B cell (primary cell): ENCODE measurements around the gene NAALADL1. TPM values are rescaled to one million over a fixed set of nuclear protein-coding genes. Genes with fewer than 3 reads are reported as not detected.
"Not testable (repeated sequence)": the region's sequence is repeated elsewhere in the genome, so short reads cannot be mapped to it uniquely, and the experiment has no call there.

ENCODE experiments used
- ATAC-seq: fragments of 200-7000 bp; cut with Tn5 transposase; one replicate; pipeline ENCODE4 v1.10.0; 2021; ENCODE audit warnings: low read depth, mild to moderate bottlenecking, moderate number of reproducible peaks, moderate library complexity
- CTCF ChIA-PET: fragments of 350-600 bp; sonication (Branson Sonifier 250); formaldehyde crosslinking; loops from one replicate; lab custom pipeline; 2021; ENCODE audit warnings: antibody characterized with exemption, inconsistent platforms; lab: Charles Lee
- POLR2A ChIA-PET: fragments of 350-600 bp; sonication (Branson Sonifier 250); formaldehyde crosslinking; loops from one replicate; lab custom pipeline; 2021; ENCODE audit warnings: antibody characterized with exemption; lab: Charles Lee
- DNase-seq: peaks from one replicate; pipeline ENCODE4 v3.0.0; 2013
- H2AFZ ChIP-seq: 2 replicates; pipeline ENCODE4 v1.6.1; 2012; ENCODE audit warnings: mild to moderate bottlenecking, low read depth, low read length; ENCODE audit not compliant: insufficient read depth, poor library complexity, severe bottlenecking
- H3K27ac ChIP-seq, 2 donors: 1 replicate in 1 of 2; 2 replicates in 1 of 2; pipeline ENCODE4 v1.5.1; 2012 to 2013; ENCODE audit warnings: low read length in 2 of 2, mild to moderate bottlenecking in 2 of 2, moderate library complexity in 1 of 2
- H3K27me3 ChIP-seq, 4 experiments: fragments of 200-600 bp in 1 of 4; sonication (generic) in 1 of 4; replicated peaks in 1 of 4; 1 replicate in 2 of 4; 2 replicates in 2 of 4; pipeline versions ENCODE4 v1.6.1 to v1.7.0; 2013 to 2016; ENCODE audit warnings: low read length in 3 of 4, mild to moderate bottlenecking in 2 of 4, mixed read lengths in 1 of 4, moderate library complexity in 1 of 4; ENCODE audit not compliant: insufficient read depth in 4 of 4, control insufficient read depth in 3 of 4; ENCODE audit errors: control extremely low read depth in 1 of 4
- H3K36me3 ChIP-seq, 2 experiments: replicated peaks in 1 of 2; 1 replicate in 1 of 2; 2 replicates in 1 of 2; pipeline versions ENCODE4 v1.6.1 to v1.7.1; 2013; ENCODE audit warnings: low read length in 1 of 2; ENCODE audit not compliant: insufficient read depth in 2 of 2, control insufficient read depth in 1 of 2; ENCODE audit errors: control extremely low read depth in 1 of 2, extremely low read depth in 1 of 2
- H3K4me1 ChIP-seq, 2 donors: fragments of 200-600 bp in 1 of 2; sonication (generic) in 1 of 2; 1 replicate in 1 of 2; 2 replicates in 1 of 2; pipeline versions ENCODE4 v1.5.1 to v1.6.1; 2013 to 2017; ENCODE audit warnings: low read length in 2 of 2; ENCODE audit not compliant: control insufficient read depth in 2 of 2, insufficient read depth in 2 of 2
- H3K4me2 ChIP-seq: replicated peaks from 2 replicates; pipeline ENCODE3; 2012; ENCODE audit warnings: mild to moderate bottlenecking, low read depth, low read length; ENCODE audit not compliant: poor library complexity, severe bottlenecking
- H3K4me3 ChIP-seq, 5 experiments: fragments of 200-600 bp in 1 of 5; sonication (generic) in 1 of 5; 1 replicate in 3 of 5; 2 replicates in 2 of 5; pipeline versions ENCODE4 v1.5.1 to v1.7.0; 2011 to 2016; ENCODE audit warnings: low read length in 4 of 5, mild to moderate bottlenecking in 4 of 5, low read depth in 2 of 5, control low read depth in 1 of 5, moderate library complexity in 1 of 5; ENCODE audit not compliant: insufficient read depth in 1 of 5; ENCODE audit errors: control extremely low read depth in 1 of 5, extremely low read depth in 1 of 5
- H3K79me2 ChIP-seq: fragments of 200-600 bp; sonication (generic); one replicate; pipeline ENCODE4 v1.6.0; 2016; ENCODE audit warnings: low read length; ENCODE audit not compliant: control insufficient read depth, insufficient read depth
- H3K9ac ChIP-seq: fragments of 200-600 bp; sonication (generic); 2 replicates; pipeline ENCODE4 v1.6.1; 2017; ENCODE audit warnings: mild to moderate bottlenecking, low read length, moderate library complexity
- H3K9me3 ChIP-seq, 3 donors: one replicate each; pipeline versions ENCODE4 v1.6.1 to v1.7.1; 2013; ENCODE audit warnings: low read length in 2 of 3; ENCODE audit not compliant: control insufficient read depth in 2 of 3, insufficient read depth in 1 of 3; ENCODE audit errors: control extremely low read depth in 1 of 3
- H4K20me1 ChIP-seq: 2 replicates; pipeline ENCODE4 v1.6.0; 2012; ENCODE audit warnings: mild to moderate bottlenecking, low read length; ENCODE audit not compliant: insufficient read depth, control insufficient read depth, poor library complexity, severe bottlenecking
- H3K27ac Mint-ChIP-seq: one replicate; pipeline ENCODE4 v1.8.0; 2021; ENCODE audit warnings: mixed read lengths
- H3K27me3 Mint-ChIP-seq: one replicate; pipeline ENCODE4 v1.8.0; 2021; ENCODE audit warnings: mixed read lengths
- H3K4me1 Mint-ChIP-seq: one replicate; pipeline ENCODE4 v1.8.0; 2021; ENCODE audit warnings: mixed read lengths
- H3K4me3 Mint-ChIP-seq: one replicate; pipeline ENCODE4 v1.8.0; 2021; ENCODE audit warnings: mixed read lengths
- H3K9me3 Mint-ChIP-seq: one replicate; pipeline ENCODE4 v1.8.0; 2022; ENCODE audit warnings: mixed read lengths; ENCODE audit not compliant: insufficient read depth
- CTCF ChIP-seq: fragments of 200-600 bp; IDR thresholded peaks from one replicate; pipeline ENCODE4 v1.8.0; 2022; ENCODE audit warnings: antibody characterized with exemption, mild to moderate bottlenecking
- EZH2 ChIP-seq: IDR thresholded peaks from 2 replicates; pipeline ENCODE4 v1.6.1; 2012; ENCODE audit warnings: borderline replicate concordance, low read depth, mild to moderate bottlenecking, moderate library complexity, low read length; ENCODE audit not compliant: insufficient read depth, poor library complexity, severe bottlenecking
- WGBS: methylation state at CpG from one replicate; pipeline ENCODE4 v1.1.5; 2013; ENCODE audit warnings: missing lambda C conversion rate; ENCODE audit not compliant: insufficient coverage; 5-methylcytosine and 5-hydroxymethylcytosine counted together
- intact Hi-C: fragments of 100-400 bp; cut with micrococcal nuclease; formaldehyde crosslinking; loops from one replicate; pipeline ENCODE4 v1.10.0; 2022
- polyA plus RNA-seq: library from polyadenylated mRNA; depleted of rRNA; stranded (reverse); fragments of >200 nt; gene quantifications from 2 replicates; pipeline ENCODE4 v1.2.3, GENCODE V29; 2012
- total RNA-seq, 2 donors: library from RNA; stranded (reverse); fragments of 120-200 nt in 1 of 2; gene quantifications; 1 replicate in 1 of 2; 2 replicates in 1 of 2; pipeline versions ENCODE4 v1.2.3 to v1.2.4, GENCODE V29; 2013 to 2022

NAALADL1 gene
- total and polyA plus RNA-seq, 2 donors (not counting 1 experiment from before 2014, with no cell fraction given), result 23.0 to 40.2 TPM

- Mint-ChIP-seq H3K4me3 (no peak overlapping the region), H3K9me3 (no peaks in the 10 kb centered on the region), H3K27me3 (no peaks in the 10 kb centered on the region), H3K27ac (no peak overlapping the region), H3K4me1 (peaks cover 3% of the 10 kb centered on the region)
- H3K4me2 ChIP-seq, result no peak overlapping the region
- DNase-seq, result no peak
- ChIA-PET CTCF (no interaction called here), POLR2A (interaction anchor here (0.6 kb wide), 1 partner anchor 79 kb away, joined by 3 read pairs; no protein-coding TSS in a partner anchor)
- no peaks in the 10 kb centered on the region for H3K36me3 ChIP-seq
- H2AFZ ChIP-seq, result no peak overlapping the region
- H3K27ac ChIP-seq, result no peak overlapping the region
- H3K27me3 ChIP-seq, result no peaks in the 10 kb centered on the region
- WGBS, result 92% methylated on average over 6 of the region's 7 CpGs
- no peaks in the 10 kb centered on the region for H3K79me2 ChIP-seq
- no peak for TF ChIP-seq EZH2
- no peak for TF ChIP-seq CTCF
- no peaks in the 10 kb centered on the region for H3K9me3 ChIP-seq
- intact Hi-C loops, result no loop called here
- peaks cover 2 to 4% of the 10 kb centered on the region in 2 donors for H3K4me1 ChIP-seq
- no peak overlapping the region for H3K4me3 ChIP-seq
- H4K20me1 ChIP-seq, result no peaks in the 10 kb centered on the region
- no peak for ATAC-seq
- no peak overlapping the region for H3K9ac ChIP-seq
Observed at GRCh38 chr11:65008016-65008415, 50.3 kb downstream of the NAALADL1 start.

GRCh38 chr11:65003968-65004367 is 54.4 kb downstream of the NAALADL1 start:
- H3K4me1 ChIP-seq, H3K9ac ChIP-seq, H3K4me3 Mint-ChIP-seq, intact Hi-C loops, H3K9me3 ChIP-seq, H3K27ac ChIP-seq, POLR2A ChIA-PET, H3K79me2 ChIP-seq, ATAC-seq, H3K27me3 ChIP-seq, H4K20me1 ChIP-seq, H3K9me3 Mint-ChIP-seq, H3K4me2 ChIP-seq, H3K36me3 ChIP-seq, H2AFZ ChIP-seq, H3K4me3 ChIP-seq, H3K27ac Mint-ChIP-seq, DNase-seq, H3K27me3 Mint-ChIP-seq, H3K4me1 Mint-ChIP-seq: not testable (repeated sequence)
- CTCF ChIA-PET, result interaction anchor here (1.2 kb wide), 1 partner anchor 9 kb away, joined by 3 read pairs; no protein-coding TSS in a partner anchor
- WGBS, result no CpG with 5 or more reads among the region's 3 CpGs
